NB4 (cell line): ENCODE results near the gene LMNA.

Source experiments
- MAX ChIP-seq: IDR thresholded peaks from 2 replicates; pipeline ENCODE4 v1.6.1; 2011; ENCODE audit warnings: low read depth, low read length
- POLR2A ChIP-seq: IDR thresholded peaks from 2 replicates; pipeline ENCODE4 v1.6.1; 2011; ENCODE audit warnings: mild to moderate bottlenecking; ENCODE audit not compliant: insufficient read length; ENCODE audit errors: extremely low read depth
- TF ChIP-seq, protein P1 (sequence below): IDR thresholded peaks from one replicate; pipeline ENCODE4 v1.5.1; 2012; ENCODE audit warnings: low read depth, low read length

DNA sequence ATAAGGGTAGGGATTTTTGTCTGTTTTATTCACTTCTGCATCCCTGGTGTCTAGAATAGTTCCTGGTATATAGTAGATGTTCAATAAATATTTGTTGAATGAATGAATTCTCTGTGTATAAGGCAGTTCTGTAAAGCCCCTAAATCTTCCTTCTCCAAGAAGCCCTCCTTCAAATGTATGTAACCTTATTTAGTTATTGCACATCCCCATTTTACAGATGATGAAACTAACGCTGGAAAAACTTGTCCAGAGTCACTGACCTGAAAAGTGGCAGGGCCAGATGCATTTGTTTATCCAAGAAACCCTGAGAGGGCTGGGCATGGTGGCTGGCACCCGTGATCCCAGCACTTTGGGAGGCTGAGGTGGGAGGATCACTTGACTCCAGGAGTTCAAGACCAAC lies 4.3 kb upstream of the LMNA start:
- TF ChIP-seq, protein P1, sequence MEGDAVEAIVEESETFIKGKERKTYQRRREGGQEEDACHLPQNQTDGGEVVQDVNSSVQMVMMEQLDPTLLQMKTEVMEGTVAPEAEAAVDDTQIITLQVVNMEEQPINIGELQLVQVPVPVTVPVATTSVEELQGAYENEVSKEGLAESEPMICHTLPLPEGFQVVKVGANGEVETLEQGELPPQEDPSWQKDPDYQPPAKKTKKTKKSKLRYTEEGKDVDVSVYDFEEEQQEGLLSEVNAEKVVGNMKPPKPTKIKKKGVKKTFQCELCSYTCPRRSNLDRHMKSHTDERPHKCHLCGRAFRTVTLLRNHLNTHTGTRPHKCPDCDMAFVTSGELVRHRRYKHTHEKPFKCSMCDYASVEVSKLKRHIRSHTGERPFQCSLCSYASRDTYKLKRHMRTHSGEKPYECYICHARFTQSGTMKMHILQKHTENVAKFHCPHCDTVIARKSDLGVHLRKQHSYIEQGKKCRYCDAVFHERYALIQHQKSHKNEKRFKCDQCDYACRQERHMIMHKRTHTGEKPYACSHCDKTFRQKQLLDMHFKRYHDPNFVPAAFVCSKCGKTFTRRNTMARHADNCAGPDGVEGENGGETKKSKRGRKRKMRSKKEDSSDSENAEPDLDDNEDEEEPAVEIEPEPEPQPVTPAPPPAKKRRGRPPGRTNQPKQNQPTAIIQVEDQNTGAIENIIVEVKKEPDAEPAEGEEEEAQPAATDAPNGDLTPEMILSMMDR = no peak
- TF ChIP-seq MAX = no peak
- TF ChIP-seq POLR2A = no peak
